Measurements from ENCODE around the gene AQP12A.

AQP12A gene

DNA sequence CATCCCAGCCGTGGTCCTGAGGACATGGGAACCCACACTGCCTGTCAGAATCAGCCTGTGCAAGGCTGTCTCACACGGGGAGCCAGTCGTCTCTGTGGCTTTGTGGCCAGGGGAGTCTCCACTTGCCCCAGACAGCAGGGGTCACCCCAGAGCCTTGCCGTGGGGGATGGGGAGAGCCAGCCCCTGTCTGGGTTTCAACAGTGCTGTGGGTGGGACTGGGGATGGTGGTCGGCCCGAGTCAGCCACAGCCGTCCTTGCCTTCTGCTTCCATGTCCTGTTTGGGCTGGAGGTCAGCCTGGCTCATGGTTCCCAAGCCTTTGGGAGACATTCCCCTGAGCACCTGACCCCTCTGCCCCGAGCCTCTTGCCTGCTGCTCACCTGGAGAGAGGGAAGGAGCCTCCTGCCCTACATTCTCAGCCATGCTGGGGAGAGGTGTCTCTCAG, 46.8 kb upstream of the AQP12A start:
- no peak overlapping the region for H3K4me3 ChIP-seq (ENCODE audit: insufficient read depth, low read length, poor library complexity, severe bottlenecking)
- no peak overlapping the region for H3K27ac ChIP-seq (ENCODE audit: low read depth, low read length)
- H3K27me3 ChIP-seq (ENCODE audit: low read length): no peaks in the 10 kb centered on the region
- H3K9ac ChIP-seq (ENCODE audit: low read length): no peak overlapping the region
- H3K79me2 ChIP-seq (ENCODE audit: insufficient read depth, low read length): no peaks in the 10 kb centered on the region
- TF ChIP-seq, protein P1, sequence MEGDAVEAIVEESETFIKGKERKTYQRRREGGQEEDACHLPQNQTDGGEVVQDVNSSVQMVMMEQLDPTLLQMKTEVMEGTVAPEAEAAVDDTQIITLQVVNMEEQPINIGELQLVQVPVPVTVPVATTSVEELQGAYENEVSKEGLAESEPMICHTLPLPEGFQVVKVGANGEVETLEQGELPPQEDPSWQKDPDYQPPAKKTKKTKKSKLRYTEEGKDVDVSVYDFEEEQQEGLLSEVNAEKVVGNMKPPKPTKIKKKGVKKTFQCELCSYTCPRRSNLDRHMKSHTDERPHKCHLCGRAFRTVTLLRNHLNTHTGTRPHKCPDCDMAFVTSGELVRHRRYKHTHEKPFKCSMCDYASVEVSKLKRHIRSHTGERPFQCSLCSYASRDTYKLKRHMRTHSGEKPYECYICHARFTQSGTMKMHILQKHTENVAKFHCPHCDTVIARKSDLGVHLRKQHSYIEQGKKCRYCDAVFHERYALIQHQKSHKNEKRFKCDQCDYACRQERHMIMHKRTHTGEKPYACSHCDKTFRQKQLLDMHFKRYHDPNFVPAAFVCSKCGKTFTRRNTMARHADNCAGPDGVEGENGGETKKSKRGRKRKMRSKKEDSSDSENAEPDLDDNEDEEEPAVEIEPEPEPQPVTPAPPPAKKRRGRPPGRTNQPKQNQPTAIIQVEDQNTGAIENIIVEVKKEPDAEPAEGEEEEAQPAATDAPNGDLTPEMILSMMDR (IDR thresholded peaks at IDR 0.05; ENCODE audit: insufficient read depth, low read length, poor library complexity, severe bottlenecking): no peak
- no peak for TF ChIP-seq EZH2phosphoT487 (conservative IDR thresholded peaks at IDR 0.05; ENCODE audit: low read length)
- no peak overlapping the region for H3K4me2 ChIP-seq (ENCODE audit: low read depth, low read length, poor library complexity, severe bottlenecking)
- H3K9me2 ChIP-seq (replicated peaks; ENCODE audit: insufficient read depth, low read length): no peaks in the 10 kb centered on the region
- H4K20me1 ChIP-seq (ENCODE audit: low read depth, low read length): no peaks in the 10 kb centered on the region
- H3F3A ChIP-seq (ENCODE audit: insufficient read depth): no peaks in the 10 kb centered on the region
- H3K9me3 ChIP-seq (ENCODE audit: insufficient read depth, low read length): no peaks in the 10 kb centered on the region
- H2AFZ ChIP-seq (ENCODE audit: low read depth, low read length, severe bottlenecking): no peak overlapping the region
- no peaks in the 10 kb centered on the region for H3K36me3 ChIP-seq (ENCODE audit: low read length)

DNA sequence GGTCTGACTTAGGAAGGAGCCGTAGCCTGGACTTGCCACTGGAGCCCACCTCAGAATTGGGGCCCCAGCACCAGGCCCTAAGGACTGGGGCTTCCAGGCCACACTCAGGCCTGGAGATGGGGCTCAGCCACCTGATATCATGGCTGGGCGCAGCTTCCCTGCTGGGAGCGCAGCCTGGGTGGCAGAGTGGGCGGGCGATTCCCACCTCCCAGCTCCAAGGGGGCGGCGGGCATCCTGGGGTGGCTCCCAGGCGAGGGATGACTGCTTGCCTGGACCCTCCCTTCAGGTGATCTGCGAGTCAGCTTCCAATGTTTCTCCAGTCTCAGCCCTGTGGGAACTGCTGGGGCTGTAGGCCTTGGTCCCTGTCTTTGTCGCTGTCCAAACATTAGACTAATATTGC, 46.3 kb upstream of the AQP12A start:
- H3K9ac ChIP-seq (ENCODE audit: low read length): no peak overlapping the region
- no peaks in the 10 kb centered on the region for H3K36me3 ChIP-seq (ENCODE audit: low read length)
- no peak overlapping the region for H3K4me2 ChIP-seq (ENCODE audit: low read depth, low read length, poor library complexity, severe bottlenecking)
- no peak overlapping the region for H2AFZ ChIP-seq (ENCODE audit: low read depth, low read length, severe bottlenecking)
- no peak overlapping the region for H3K4me3 ChIP-seq (ENCODE audit: insufficient read depth, low read length, poor library complexity, severe bottlenecking)
- no peaks in the 10 kb centered on the region for H3K9me3 ChIP-seq (ENCODE audit: insufficient read depth, low read length)
- H4K20me1 ChIP-seq (ENCODE audit: low read depth, low read length): no peaks in the 10 kb centered on the region
- H3K9me2 ChIP-seq (replicated peaks; ENCODE audit: insufficient read depth, low read length): no peaks in the 10 kb centered on the region
- TF ChIP-seq EZH2phosphoT487 (conservative IDR thresholded peaks at IDR 0.05; ENCODE audit: low read length): no peak
- TF ChIP-seq, protein P1 (IDR thresholded peaks at IDR 0.05; ENCODE audit: insufficient read depth, low read length, poor library complexity, severe bottlenecking): no peak
- H3K79me2 ChIP-seq (ENCODE audit: insufficient read depth, low read length): no peaks in the 10 kb centered on the region
- no peaks in the 10 kb centered on the region for H3K27me3 ChIP-seq (ENCODE audit: low read length)
- no peaks in the 10 kb centered on the region for H3F3A ChIP-seq (ENCODE audit: insufficient read depth)
- H3K27ac ChIP-seq (ENCODE audit: low read depth, low read length): no peak overlapping the region

DNA sequence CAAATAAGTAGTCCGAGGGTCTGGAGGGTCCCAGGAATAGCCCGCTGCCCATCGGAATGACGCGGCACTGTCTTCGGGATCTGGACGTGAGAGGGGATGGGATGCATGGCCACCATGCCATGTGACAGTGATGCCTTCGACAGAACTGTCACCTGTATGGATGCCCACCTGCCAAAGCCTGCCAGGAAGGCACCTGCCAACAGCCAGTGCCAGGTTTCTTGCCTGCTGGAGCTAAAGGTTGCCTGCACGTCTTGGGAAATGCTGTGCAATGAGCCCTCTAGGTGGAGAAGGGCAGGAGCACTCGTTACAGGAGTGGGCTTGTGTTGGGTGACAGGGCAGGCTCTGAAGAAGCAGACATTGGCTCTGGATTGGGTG, 45.9 kb upstream of the AQP12A start:
- no peak for TF ChIP-seq EZH2phosphoT487 (conservative IDR thresholded peaks at IDR 0.05; ENCODE audit: low read length)
- TF ChIP-seq, protein P1 (IDR thresholded peaks at IDR 0.05; ENCODE audit: insufficient read depth, low read length, poor library complexity, severe bottlenecking): no peak
- Histone ChIP-seq H3F3A (ENCODE audit: insufficient read depth) (no peaks in the 10 kb centered on the region), H3K9me2 (replicated peaks; ENCODE audit: insufficient read depth, low read length) (no peaks in the 10 kb centered on the region), H3K4me2 (ENCODE audit: low read depth, low read length, poor library complexity, severe bottlenecking) (no peak overlapping the region), H3K4me3 (ENCODE audit: insufficient read depth, low read length, poor library complexity, severe bottlenecking) (no peak overlapping the region), H3K79me2 (ENCODE audit: insufficient read depth, low read length) (no peaks in the 10 kb centered on the region), H3K36me3 (ENCODE audit: low read length) (no peaks in the 10 kb centered on the region), H3K27ac (ENCODE audit: low read depth, low read length) (no peak overlapping the region), H3K9me3 (ENCODE audit: insufficient read depth, low read length) (no peaks in the 10 kb centered on the region), H2AFZ (ENCODE audit: low read depth, low read length, severe bottlenecking) (no peak overlapping the region), H4K20me1 (ENCODE audit: low read depth, low read length) (no peaks in the 10 kb centered on the region), H3K27me3 (ENCODE audit: low read length) (no peaks in the 10 kb centered on the region), H3K9ac (ENCODE audit: low read length) (no peak overlapping the region)
